Measurements from ENCODE around the gene JPT2.
A peak's percentile ranks its signal among the peaks of the same experiment; 100 is the strongest.

The JPT2 gene, protein sequence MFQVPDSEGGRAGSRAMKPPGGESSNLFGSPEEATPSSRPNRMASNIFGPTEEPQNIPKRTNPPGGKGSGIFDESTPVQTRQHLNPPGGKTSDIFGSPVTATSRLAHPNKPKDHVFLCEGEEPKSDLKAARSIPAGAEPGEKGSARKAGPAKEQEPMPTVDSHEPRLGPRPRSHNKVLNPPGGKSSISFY

DNA sequence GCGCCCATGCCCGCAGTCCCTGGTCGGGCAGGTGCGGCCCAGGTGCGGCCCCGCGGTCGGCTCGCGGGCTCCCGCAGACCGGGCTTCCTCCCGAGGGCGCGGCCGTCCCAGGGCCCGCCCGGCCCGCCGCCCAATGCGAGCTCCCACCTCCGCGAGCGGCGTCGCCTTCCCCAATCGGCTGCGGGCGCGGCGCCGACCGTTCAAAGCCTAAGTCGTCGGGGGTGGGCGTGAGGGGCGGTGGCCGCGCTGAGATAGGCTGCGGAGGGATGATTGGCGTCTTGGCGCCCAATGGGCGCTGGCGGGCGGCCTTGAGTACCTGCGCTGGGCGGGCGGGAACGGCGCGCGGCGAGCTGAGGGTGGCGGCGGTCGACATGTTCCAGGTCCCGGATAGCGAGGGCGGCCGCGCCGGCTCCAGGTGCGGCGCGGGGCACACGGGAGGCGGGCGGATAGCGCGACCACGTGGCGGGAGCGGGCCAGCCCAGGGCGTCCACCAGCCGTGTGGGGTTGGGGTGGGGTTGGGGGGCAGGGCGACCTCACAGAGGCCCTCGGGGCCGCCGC lies at the start of gene JPT2:
Gene JPT2 (plus strand): TSS at position 338 of the 558 bp plus-strand sequence. CDS start 34 bp downstream, at position 372.
- peak; percentile 72 for DNase-seq (ENCODE audit: low read depth)

DNA sequence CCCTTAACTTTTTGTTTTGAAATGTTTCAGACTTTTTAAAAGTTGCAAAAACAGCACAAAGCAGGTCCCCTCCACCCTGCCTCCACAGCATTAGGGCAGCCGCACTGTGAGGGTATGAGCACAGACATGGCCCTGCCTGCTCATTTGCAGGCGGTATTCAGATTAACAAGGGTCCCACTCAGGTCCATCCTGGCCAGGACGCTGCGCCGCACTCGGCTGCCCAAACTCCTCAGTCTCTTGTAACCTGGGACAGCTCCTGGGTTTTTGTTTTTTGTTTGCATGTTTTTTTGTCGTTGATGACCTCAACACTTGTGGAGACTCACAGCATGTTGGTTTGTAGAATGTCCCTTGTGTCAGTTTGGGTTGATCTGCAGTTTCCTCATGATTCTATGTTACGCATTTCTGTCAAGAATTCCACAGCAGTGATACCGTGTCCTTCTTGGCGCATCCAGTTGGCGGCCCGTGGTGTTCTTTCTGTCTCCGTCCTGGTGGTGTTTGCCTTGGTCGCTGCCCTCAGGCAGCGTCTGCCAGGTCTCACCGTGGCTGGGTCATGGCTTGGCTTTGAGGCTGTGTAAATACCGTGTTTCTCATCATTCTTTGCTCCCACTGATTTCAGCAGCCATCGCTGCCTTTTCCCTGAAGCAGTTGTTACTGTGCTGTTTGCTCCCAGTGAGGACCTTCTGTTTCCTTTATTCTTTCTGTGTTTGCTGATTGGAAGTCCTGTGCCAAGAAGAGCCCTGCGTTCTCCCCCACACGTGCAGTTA lies 47.4 kb upstream of the JPT2 start:
- no peak for DNase-seq (ENCODE audit: low read depth)

DNA sequence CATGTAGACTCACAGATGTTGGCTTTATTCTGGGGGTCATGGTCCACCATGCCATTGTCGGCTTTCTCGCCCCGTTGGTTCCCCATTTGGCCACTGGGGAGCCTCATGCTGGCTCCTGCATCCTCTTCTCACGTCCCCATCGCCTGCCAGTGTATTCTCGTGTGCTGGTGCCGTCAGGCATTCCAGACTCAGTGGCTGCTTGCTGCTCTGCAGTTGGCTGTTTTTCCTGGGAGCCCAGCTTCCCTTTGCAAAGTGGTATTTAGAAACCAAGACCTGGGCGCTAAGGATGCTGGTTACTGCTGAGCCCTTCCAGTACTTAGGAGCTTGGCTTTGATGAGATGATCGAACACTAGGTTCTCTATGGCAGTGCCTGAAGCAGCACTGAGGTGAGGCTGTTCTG lies 46.8 kb upstream of the JPT2 start:
- DNase-seq (ENCODE audit: low read depth), result no peak

- no peak for DNase-seq (ENCODE audit: low read depth)
Observed at GRCh38 chr16:1631931-1632637, 46.0 kb upstream of the JPT2 start.

GRCh38 chr16:1632638-1632970 lies 45.5 kb upstream of the JPT2 start:
- DNase-seq (ENCODE audit: low read depth), result no peak

DNA sequence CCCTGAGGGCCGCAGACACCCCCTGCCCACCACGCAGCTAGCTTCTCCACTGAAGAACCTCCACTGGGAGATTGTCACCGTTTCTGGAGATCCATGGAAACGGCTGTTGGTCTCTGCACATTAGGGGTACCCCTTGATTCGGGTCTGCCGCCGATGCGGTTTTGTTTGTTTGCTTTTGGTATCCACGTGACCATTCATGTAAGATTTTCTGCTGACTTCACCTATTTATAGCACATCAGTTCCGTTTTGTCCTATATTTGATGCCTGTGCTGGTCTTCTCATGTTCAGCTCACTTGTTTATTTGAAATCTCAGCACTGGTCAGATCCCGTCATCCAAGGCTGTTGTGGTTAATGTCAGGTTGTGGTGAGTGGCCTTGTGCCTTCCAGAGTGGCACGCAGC lies 44.8 kb upstream of the JPT2 start:
- no peak for DNase-seq (ENCODE audit: low read depth)

- no peak for DNase-seq (ENCODE audit: low read depth)
Observed at GRCh38 chr16:1634541-1634940, 43.5 kb upstream of the JPT2 start.

GRCh38 chr16:1635070-1635469 lies 43.0 kb upstream of the JPT2 start:
- DNase-seq (ENCODE audit: low read depth), result no peak

GRCh38 chr16:1637526-1637925 lies 40.6 kb upstream of the JPT2 start:
- no peak for DNase-seq (ENCODE audit: low read depth)

GRCh38 chr16:1638757-1639156 lies 39.3 kb upstream of the JPT2 start:
- DNase-seq (ENCODE audit: low read depth), result no peak

GRCh38 chr16:1639282-1639681 lies 38.8 kb upstream of the JPT2 start:
- DNase-seq (ENCODE audit: low read depth), result no peak

GRCh38 chr16:1639860-1640259 lies 38.2 kb upstream of the JPT2 start:
- DNase-seq (ENCODE audit: low read depth), result no peak

- DNase-seq (ENCODE audit: low read depth), result no peak
Observed at GRCh38 chr16:1640261-1640941, 37.7 kb upstream of the JPT2 start.

DNA sequence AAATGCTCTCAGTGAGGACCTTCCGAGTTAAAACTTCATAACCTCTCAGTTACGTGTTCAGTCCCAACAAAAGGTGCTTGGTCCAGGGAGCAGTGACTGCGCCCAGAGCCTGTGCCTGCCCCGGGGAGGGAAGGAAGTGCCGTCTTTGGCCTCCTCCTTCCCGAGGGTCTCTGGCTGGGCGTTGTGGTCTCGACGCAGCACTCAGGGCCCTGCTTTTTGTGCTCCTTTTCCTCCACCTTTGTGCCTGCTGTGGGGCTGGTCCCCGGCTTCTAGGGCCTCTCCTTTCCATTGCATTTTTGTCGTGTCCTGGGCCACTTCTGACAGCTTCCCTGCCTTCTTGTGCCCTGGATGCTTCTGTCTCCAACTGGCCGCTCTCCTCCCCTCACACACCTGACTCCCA lies 36.8 kb upstream of the JPT2 start:
- no peak for DNase-seq (ENCODE audit: low read depth)

DNA sequence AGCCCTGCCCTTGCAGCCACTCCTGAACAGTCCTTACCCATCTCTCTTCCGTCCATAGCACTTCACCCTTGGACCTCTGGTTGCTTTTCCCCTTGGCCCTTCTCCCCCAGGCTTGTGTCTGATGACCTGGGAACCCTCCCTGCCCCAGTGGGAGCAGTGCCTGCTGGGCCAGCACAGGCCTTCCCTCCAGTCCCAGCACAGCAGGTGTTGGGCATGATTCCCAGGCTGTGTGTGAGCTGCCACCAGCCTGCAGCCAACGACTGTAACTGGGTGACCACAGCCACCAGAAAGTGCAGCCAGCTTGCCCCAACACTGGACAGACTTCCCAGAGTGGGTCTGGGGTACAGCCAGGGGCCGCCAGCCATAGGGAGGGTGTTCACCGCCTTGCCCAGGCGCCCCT lies 35.9 kb upstream of the JPT2 start:
- DNase-seq (ENCODE audit: low read depth), result no peak

GRCh38 chr16:1642753-1643152 lies 35.3 kb upstream of the JPT2 start:
- no peak for DNase-seq (ENCODE audit: low read depth)

GRCh38 chr16:1643521-1643920 lies 34.6 kb upstream of the JPT2 start:
- DNase-seq (ENCODE audit: low read depth), result no peak

DNA sequence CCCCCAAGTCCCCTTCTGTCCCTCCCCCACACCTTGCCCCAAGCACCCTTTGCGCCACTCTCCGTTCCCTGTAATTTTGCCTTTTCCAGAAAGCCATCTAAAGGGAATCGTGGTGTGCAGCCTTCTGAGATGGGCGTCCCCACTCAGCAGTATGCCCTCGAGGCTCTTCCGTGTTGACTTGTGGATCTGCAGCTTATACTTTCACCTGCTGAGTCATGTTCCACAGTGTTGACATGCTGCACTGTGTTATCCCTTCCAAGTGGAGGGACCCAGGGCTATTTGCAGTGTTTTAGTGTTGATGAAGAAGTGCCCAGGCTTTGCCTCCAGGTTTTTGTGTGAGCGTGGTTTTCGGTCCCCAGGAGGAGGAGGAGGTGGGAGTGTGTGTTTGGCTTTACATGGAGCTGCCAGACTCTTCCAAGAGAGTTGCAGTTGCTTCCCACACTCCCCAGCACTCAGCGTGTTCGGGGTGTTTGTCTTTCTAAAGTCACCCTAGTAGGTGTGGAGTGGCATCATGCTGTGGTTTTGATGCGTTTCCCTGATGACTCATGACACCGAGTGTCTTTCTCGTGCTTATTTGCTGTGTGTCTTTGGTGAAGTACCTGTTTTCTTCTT lies 32.1 kb upstream of the JPT2 start:
- peak; percentile 14 for DNase-seq (ENCODE audit: low read depth)

- no peak for DNase-seq (ENCODE audit: low read depth)
Observed at GRCh38 chr16:1647856-1648255, 30.2 kb upstream of the JPT2 start.

- no peak for DNase-seq (ENCODE audit: low read depth)
Observed at GRCh38 chr16:1650131-1650530, 27.9 kb upstream of the JPT2 start.

- DNase-seq (ENCODE audit: low read depth), result no peak
Observed at GRCh38 chr16:1651094-1651973, 26.7 kb upstream of the JPT2 start.

Data from non-pigmented ciliary epithelial cell (primary cell).